ENCODE measurements around the gene PRAME.

- TF ChIP-seq CTCF (IDR thresholded peaks at IDR 0.05; ENCODE audit: low read length), result no peak
- no peak for TF ChIP-seq EZH2 (optimal IDR thresholded peaks at IDR 0.05; ENCODE audit: low read depth, low read length)
Observed at GRCh38 chr22:22548317-22548716, 10.7 kb downstream of the PRAME start.
